Dermis blood vessel endothelial cell (primary cell): ENCODE measurements around the gene NPC2. TPM values are rescaled to one million over a fixed set of nuclear protein-coding genes. Genes with fewer than 3 reads are reported as not detected.

ENCODE experiments used
- DNase-seq: peaks from one replicate; pipeline ENCODE4 v3.0.0; 2010
- total RNA-seq: library from RNA; depleted of rRNA; stranded (reverse); fragments of >200 nt; gene quantifications from 2 replicates; pipeline ENCODE4 v1.2.3, GENCODE V29; 2014

The NPC2 gene
- total RNA-seq, 1 donor from 2014 or later = 322 TPM

GRCh38 chr14:74502236-74503019 is 9.3 kb upstream of the NPC2 start:
- peak; percentile 43 for DNase-seq

GRCh38 chr14:74501691-74502090 is 8.6 kb upstream of the NPC2 start:
- no peak for DNase-seq

GRCh38 chr14:74501135-74501614 is 8.1 kb upstream of the NPC2 start:
- DNase-seq = peak; percentile 77

GRCh38 chr14:74500417-74501134 is 7.5 kb upstream of the NPC2 start:
- DNase-seq = no peak

- no peak for DNase-seq
These were observed 2.3 kb upstream of the NPC2 start for GRCh38 chr14:74495356-74495755.

GRCh38 chr14:74493343-74494261 is 497 bp upstream of the NPC2 start, which contains the start of gene ISCA2:
Gene ISCA2, plus strand, starts transcription at chr14:74493765. Its CDS starts 10 bp downstream, at chr14:74493775.
- peak; percentile 98 for DNase-seq

GRCh38 chr14:74491956-74492775 is 939 bp downstream of the NPC2 start:
- peak; percentile 56 for DNase-seq

GRCh38 chr14:74490486-74490885 is 2.6 kb downstream of the NPC2 start:
- no peak for DNase-seq

- DNase-seq = peak; percentile 84
These were observed 4.2 kb downstream of the NPC2 start for GRCh38 chr14:74488786-74489397.

GRCh38 chr14:74486164-74486563 is 6.9 kb downstream of the NPC2 start:
- DNase-seq = no peak

GRCh38 chr14:74483321-74483720 is 9.8 kb downstream of the NPC2 start:
- no peak for DNase-seq

- DNase-seq = no peak
These were observed 10.5 kb downstream of the NPC2 start for GRCh38 chr14:74482571-74482970.

- no peak for DNase-seq
These were observed 13.1 kb downstream of the NPC2 start for GRCh38 chr14:74480046-74480445.

GRCh38 chr14:74478996-74479635 is 14.0 kb downstream of the NPC2 start:
- peak; percentile 82 for DNase-seq

- no peak for DNase-seq
These were observed 16.5 kb downstream of the NPC2 start for GRCh38 chr14:74476607-74477006.

GRCh38 chr14:74476107-74476506 is 17.0 kb downstream of the NPC2 start:
- no peak for DNase-seq

- no peak for DNase-seq
These were observed 17.4 kb downstream of the NPC2 start for GRCh38 chr14:74475678-74476077.

- DNase-seq = no peak
These were observed 18.7 kb downstream of the NPC2 start for GRCh38 chr14:74474376-74474775.

- no peak for DNase-seq
These were observed 20.5 kb downstream of the NPC2 start for GRCh38 chr14:74472601-74473000.
